Endothelial cell of umbilical vein (primary cell): ENCODE measurements around the gene DAB2. TPM values are rescaled to one million over a fixed set of nuclear protein-coding genes. Genes with fewer than 3 reads are reported as not detected.

Experiments
- BruUV-seq: library from RNA; stranded (reverse); fragments of 400-500 nt; replicated peaks from 2 replicates; lab custom pipeline; 2021; lab: Mats Ljungman, UMichigan
- CTCF ChIA-PET: fragments of 300-600, 350-600 bp; sonication (Branson Sonifier 250); formaldehyde crosslinking; loops from one replicate; lab custom pipeline; 2021; ENCODE audit warnings: antibody characterized with exemption, inconsistent platforms; lab: Charles Lee
- POLR2A ChIA-PET: fragments of 300-600, 350-600 bp; sonication (Branson Sonifier 250); formaldehyde crosslinking; loops from one replicate; lab custom pipeline; 2021; ENCODE audit warnings: antibody characterized with exemption, inconsistent platforms; lab: Charles Lee
- DNase-seq: peaks from one replicate; pipeline ENCODE4 v3.0.0-alpha.2; 2011; ENCODE audit warnings: low read depth, low spot score
- FAIRE-seq: peaks from 2 replicates; lab custom pipeline; 2011; peaks lifted over from hg19 to GRCh38; lab: Jason Lieb, UNC
- H2AFZ ChIP-seq: 2 replicates; pipeline ENCODE4 v1.6.0; 2012; ENCODE audit warnings: low read depth, low read length, control low read depth, inconsistent platforms
- H3K27ac ChIP-seq: 2 replicates; pipeline ENCODE4 v1.5.1; 2011; ENCODE audit warnings: low read depth, mild to moderate bottlenecking, control low read depth, low read length, moderate library complexity; ENCODE audit not compliant: insufficient read depth
- H3K27me3 ChIP-seq, 2 experiments: 2 replicates each; pipeline versions ENCODE4 v1.6.0 to v1.6.1; 2011; ENCODE audit warnings: low read length in 2 of 2, mixed read lengths in 1 of 2; ENCODE audit not compliant: control insufficient read depth in 2 of 2, insufficient read depth in 2 of 2
- H3K36me3 ChIP-seq, 2 experiments: 2 replicates in 1 of 2; 3 replicates in 1 of 2; pipeline ENCODE4 v1.5.1; 2011; ENCODE audit warnings: low read length in 2 of 2, mild to moderate bottlenecking in 1 of 2, moderate library complexity in 1 of 2; ENCODE audit not compliant: control insufficient read depth in 2 of 2, insufficient read depth in 2 of 2; ENCODE audit errors: extremely low read depth in 1 of 2
- H3K4me1 ChIP-seq: 3 replicates; pipeline ENCODE4 v1.5.1; 2011; ENCODE audit warnings: mild to moderate bottlenecking, low read length; ENCODE audit not compliant: control insufficient read depth, insufficient read depth; ENCODE audit errors: extremely low read depth
- H3K4me2 ChIP-seq: 2 replicates; pipeline ENCODE4 v1.6.1; 2011; ENCODE audit warnings: low read length, control low read depth, mixed read lengths; ENCODE audit not compliant: insufficient read depth
- H3K4me3 ChIP-seq, 3 experiments: fragments of 200-600 bp in 1 of 3; sonication (generic), shearing (Covaris generic) in 1 of 3; replicated peaks in 1 of 3; 2 replicates each; pipeline ENCODE4 v1.5.1; 2011 to 2016; ENCODE audit warnings: control low read depth in 3 of 3, low read length in 3 of 3, mild to moderate bottlenecking in 2 of 3, inconsistent platforms in 1 of 3, low read depth in 1 of 3, moderate library complexity in 1 of 3; ENCODE audit not compliant: insufficient read depth in 1 of 3
- H3K79me2 ChIP-seq: 2 replicates; pipeline ENCODE4 v1.6.0; 2012; ENCODE audit warnings: low read length, inconsistent platforms; ENCODE audit not compliant: control insufficient read depth, insufficient read depth
- H3K9ac ChIP-seq: replicated peaks from 2 replicates; pipeline ENCODE3; 2011; ENCODE audit warnings: low read length, control low read depth; ENCODE audit not compliant: insufficient read depth; ENCODE audit errors: extremely low read depth
- H3K9me1 ChIP-seq: replicated peaks from 3 replicates; pipeline ENCODE4 v1.6.0; 2011; ENCODE audit warnings: mild to moderate bottlenecking, low read length; ENCODE audit not compliant: control insufficient read depth, insufficient read depth; ENCODE audit errors: extremely low read depth
- H3K9me3 ChIP-seq: replicated peaks from 2 replicates; pipeline ENCODE4 v1.5.1; 2012; ENCODE audit warnings: low read length, inconsistent platforms; ENCODE audit not compliant: control insufficient read depth, insufficient read depth
- H4K20me1 ChIP-seq: replicated peaks from 2 replicates; pipeline ENCODE3; 2011; ENCODE audit warnings: mild to moderate bottlenecking, low read length; ENCODE audit not compliant: control insufficient read depth, insufficient read depth; ENCODE audit errors: extremely low read depth
- EZH2 ChIP-seq: IDR thresholded peaks from 2 replicates; pipeline ENCODE4 v1.6.1; 2012; ENCODE audit warnings: borderline replicate concordance, low read depth, mild to moderate bottlenecking, moderate library complexity, low read length, inconsistent platforms; ENCODE audit not compliant: severe bottlenecking
- FOS ChIP-seq: IDR thresholded peaks from 2 replicates; pipeline ENCODE4 v1.6.1; 2011; ENCODE audit warnings: mild to moderate bottlenecking, low read length, moderate library complexity, borderline replicate concordance; ENCODE audit not compliant: insufficient read depth
- GATA2 ChIP-seq: IDR thresholded peaks from 2 replicates; pipeline ENCODE4 v1.7.0; 2011; ENCODE audit warnings: low read depth, mild to moderate bottlenecking, moderate library complexity, mixed read lengths, low read length; ENCODE audit not compliant: insufficient read length, insufficient read depth
- JUN ChIP-seq: IDR thresholded peaks from 2 replicates; pipeline ENCODE4 v1.6.1; 2011; ENCODE audit warnings: borderline replicate concordance, low read depth; ENCODE audit not compliant: insufficient read length, insufficient read depth
- MYC ChIP-seq: IDR thresholded peaks from one replicate; pipeline ENCODE4 v1.6.1; 2011; ENCODE audit warnings: mild to moderate bottlenecking, low read depth, low read length
- POLR2A ChIP-seq: IDR thresholded peaks from 2 replicates; pipeline ENCODE4 v1.6.1; 2012; ENCODE audit warnings: low read depth, mild to moderate bottlenecking, control low read depth, low read length
- POLR2AphosphoS5 ChIP-seq: IDR thresholded peaks from 2 replicates; pipeline ENCODE4 v1.6.1; 2012; ENCODE audit warnings: low read depth, mild to moderate bottlenecking, control low read depth, low read length, moderate library complexity; ENCODE audit not compliant: insufficient read depth
- dilution Hi-C: fragments of 300-500 bp; cut with MboI; formaldehyde crosslinking; loops from one replicate; pipeline ENCODE4 v1.15.0; 2019; ENCODE audit warnings: low sequenced_read_pairs; ENCODE audit not compliant: extremely low pct_ligation_motif_present
- intact Hi-C: fragments of 100-400 bp; cut with micrococcal nuclease; formaldehyde crosslinking; loops from one replicate; pipeline ENCODE4 v1.10.0; 2022
- polyA plus RNA-seq, 4 experiments: library from polyadenylated mRNA; depleted of rRNA in 3 of 4; stranded (reverse) in 3 of 4; unstranded in 1 of 4; fragments of >200 nt; gene quantifications; 2 replicates each; pipeline versions ENCODE4 v1.2.1 to v1.2.3, GENCODE V29; 2011 to 2012; ENCODE audit warnings: missing spikeins in 1 of 4
- total RNA-seq: library from RNA; stranded (reverse); gene quantifications from 2 replicates; pipeline ENCODE4 v1.2.3, GENCODE V29; 2021
- TF ChIP-seq, protein P1 (sequence below): IDR thresholded peaks from 2 replicates; pipeline ENCODE4 v1.6.1; 2011; ENCODE audit not compliant: insufficient read depth, insufficient read length
- TF ChIP-seq, protein P2 (sequence below), 2 donors: IDR thresholded peaks; 1 replicate in 1 of 2; 2 replicates in 1 of 2; pipeline ENCODE4 v1.5.1; 2011; ENCODE audit warnings: low read length in 2 of 2, mild to moderate bottlenecking in 2 of 2, moderate library complexity in 2 of 2, control low read depth in 1 of 2, inconsistent platforms in 1 of 2, low read depth in 1 of 2; ENCODE audit not compliant: insufficient read depth in 1 of 2; ENCODE audit errors: extremely low read depth in 1 of 2

Gene DAB2
- total and polyA plus RNA-seq, 2 donors (not counting 3 experiments of a cell fraction or from before 2014, with no cell fraction given): 168 to 283 TPM

DNA sequence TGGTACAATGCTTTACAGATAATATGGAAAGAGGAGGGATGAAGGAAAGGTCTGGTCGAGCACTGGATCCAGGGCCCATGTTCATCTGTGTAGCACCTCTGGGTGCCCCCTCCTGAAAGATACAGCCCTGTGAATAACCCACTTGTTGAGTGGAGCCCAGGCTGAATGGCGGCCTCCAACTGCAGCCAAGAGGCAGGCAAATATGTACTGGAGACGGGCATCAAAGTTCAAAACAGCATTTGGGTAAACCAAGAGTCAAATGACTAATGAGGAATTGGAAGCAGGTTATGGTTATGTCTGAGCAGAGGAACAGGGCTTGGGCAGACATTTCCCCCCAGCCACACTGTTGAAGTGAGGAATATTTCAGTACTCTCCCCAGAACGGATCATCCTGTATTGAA, 61.6 kb downstream of the DAB2 start:
- no peaks in the 10 kb centered on the region for H3K9me3 ChIP-seq
- no peak overlapping the region for H3K4me3 ChIP-seq
- H3K27ac ChIP-seq: no peak overlapping the region
- DNase-seq (no peak), FAIRE-seq (no peak)
- H3K4me1 ChIP-seq: peaks cover 39% of the 10 kb centered on the region
- no peak overlapping the region for H3K9ac ChIP-seq
- H3K36me3 ChIP-seq: no peaks in the 10 kb centered on the region
- H3K27me3 ChIP-seq: no peaks in the 10 kb centered on the region
- H2AFZ ChIP-seq: no peak overlapping the region
- BruUV-seq: no TSS peak
- ChIA-PET POLR2A (no interaction called here), CTCF (interaction anchor here (1.0 to 1.6 kb wide), 3 partner anchors 13 to 145 kb away, joined by 4 to 9 read pairs (median 4); no protein-coding TSS in a partner anchor)
- no peak overlapping the region for H3K4me2 ChIP-seq
- dilution Hi-C loops: no loop called here
- intact Hi-C loops: loop anchor here (5.0 to 10.0 kb wide), 3 partner anchors 146 to 368 kb away; partner anchors contain the start of gene FYB1
- H3K9me1 ChIP-seq: no peaks in the 10 kb centered on the region
- TF ChIP-seq POLR2A (no peak), GATA2 (no peak), MYC (no peak), EZH2 (no peak), POLR2AphosphoS5 (no peak), FOS (no peak)
- TF ChIP-seq, protein P1, sequence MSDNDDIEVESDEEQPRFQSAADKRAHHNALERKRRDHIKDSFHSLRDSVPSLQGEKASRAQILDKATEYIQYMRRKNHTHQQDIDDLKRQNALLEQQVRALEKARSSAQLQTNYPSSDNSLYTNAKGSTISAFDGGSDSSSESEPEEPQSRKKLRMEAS: no peak
- no peaks in the 10 kb centered on the region for H3K79me2 ChIP-seq
- H4K20me1 ChIP-seq: no peaks in the 10 kb centered on the region

DNA sequence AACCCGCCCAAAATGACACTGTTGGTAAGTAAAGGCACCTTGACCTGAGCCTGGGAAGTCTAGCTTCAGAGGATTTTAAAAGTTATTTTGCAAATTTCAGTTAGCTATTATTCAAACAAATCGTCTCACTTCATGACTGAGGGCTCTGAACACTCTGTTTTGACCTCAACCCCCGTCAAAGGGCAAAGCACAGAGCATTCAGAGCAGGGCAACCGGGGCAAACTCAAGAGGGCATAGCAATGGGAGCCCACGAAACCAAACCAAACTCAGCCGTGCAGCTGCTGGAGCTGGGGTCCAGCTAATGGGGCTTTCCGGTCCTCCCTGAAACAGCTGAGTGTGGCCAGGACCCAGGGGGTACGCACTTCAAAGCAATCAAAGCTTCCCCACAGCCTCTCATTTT, 62.1 kb downstream of the DAB2 start:
- Histone ChIP-seq H3K9me3 (no peaks in the 10 kb centered on the region), H3K27me3 (no peaks in the 10 kb centered on the region), H3K4me2 (no peak overlapping the region), H3K79me2 (no peaks in the 10 kb centered on the region), H3K4me1 (peaks cover 39% of the 10 kb centered on the region), H3K4me3 (no peak overlapping the region), H3K9me1 (no peaks in the 10 kb centered on the region), H3K9ac (no peak overlapping the region), H2AFZ (no peak overlapping the region), H3K36me3 (no peaks in the 10 kb centered on the region), H4K20me1 (no peaks in the 10 kb centered on the region), H3K27ac (no peak overlapping the region)
- no TSS peak for BruUV-seq
- dilution Hi-C loops: no loop called here
- TF ChIP-seq, protein P1: no peak
- TF ChIP-seq JUN (no peak), MYC (no peak), FOS (no peak), GATA2 (no peak), POLR2A (no peak), POLR2AphosphoS5 (no peak), EZH2 (no peak)
- TF ChIP-seq, protein P2, sequence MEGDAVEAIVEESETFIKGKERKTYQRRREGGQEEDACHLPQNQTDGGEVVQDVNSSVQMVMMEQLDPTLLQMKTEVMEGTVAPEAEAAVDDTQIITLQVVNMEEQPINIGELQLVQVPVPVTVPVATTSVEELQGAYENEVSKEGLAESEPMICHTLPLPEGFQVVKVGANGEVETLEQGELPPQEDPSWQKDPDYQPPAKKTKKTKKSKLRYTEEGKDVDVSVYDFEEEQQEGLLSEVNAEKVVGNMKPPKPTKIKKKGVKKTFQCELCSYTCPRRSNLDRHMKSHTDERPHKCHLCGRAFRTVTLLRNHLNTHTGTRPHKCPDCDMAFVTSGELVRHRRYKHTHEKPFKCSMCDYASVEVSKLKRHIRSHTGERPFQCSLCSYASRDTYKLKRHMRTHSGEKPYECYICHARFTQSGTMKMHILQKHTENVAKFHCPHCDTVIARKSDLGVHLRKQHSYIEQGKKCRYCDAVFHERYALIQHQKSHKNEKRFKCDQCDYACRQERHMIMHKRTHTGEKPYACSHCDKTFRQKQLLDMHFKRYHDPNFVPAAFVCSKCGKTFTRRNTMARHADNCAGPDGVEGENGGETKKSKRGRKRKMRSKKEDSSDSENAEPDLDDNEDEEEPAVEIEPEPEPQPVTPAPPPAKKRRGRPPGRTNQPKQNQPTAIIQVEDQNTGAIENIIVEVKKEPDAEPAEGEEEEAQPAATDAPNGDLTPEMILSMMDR (IDR thresholded peaks at IDR 0.05; ENCODE audit: extremely low read depth in 1 of 2, insufficient read depth in 1 of 2, low read depth in 1 of 2, low read length in 2 of 2): no peak
- no peak for DNase-seq
- intact Hi-C loops: loop anchor here (5.0 to 10.0 kb wide), 3 partner anchors 145 to 368 kb away; partner anchors contain the start of gene FYB1
- CTCF ChIA-PET: interaction anchor here (1.1 to 1.6 kb wide), 2 partner anchors 13 to 145 kb away, joined by 4 to 9 read pairs; no protein-coding TSS in a partner anchor
- no peak for FAIRE-seq
- POLR2A ChIA-PET: no interaction called here
